Measurements from ENCODE around the gene OSBPL9.

Gene OSBPL9

GRCh38 chr1:51717842-51718241 lies 101.0 kb downstream of the OSBPL9 start:
- TF ChIP-seq GABPA (IDR thresholded peaks at IDR 0.05; ENCODE audit: low read depth) (no peak), REST (IDR thresholded peaks at IDR 0.05; ENCODE audit: insufficient replicate concordance, low read depth) (no peak), SPI1 (IDR thresholded peaks at IDR 0.05; ENCODE audit: borderline replicate concordance, low read depth) (no peak), POLR2AphosphoS5 (IDR thresholded peaks at IDR 0.05; ENCODE audit: low read depth) (no peak)
- TF ChIP-seq, protein P1, sequence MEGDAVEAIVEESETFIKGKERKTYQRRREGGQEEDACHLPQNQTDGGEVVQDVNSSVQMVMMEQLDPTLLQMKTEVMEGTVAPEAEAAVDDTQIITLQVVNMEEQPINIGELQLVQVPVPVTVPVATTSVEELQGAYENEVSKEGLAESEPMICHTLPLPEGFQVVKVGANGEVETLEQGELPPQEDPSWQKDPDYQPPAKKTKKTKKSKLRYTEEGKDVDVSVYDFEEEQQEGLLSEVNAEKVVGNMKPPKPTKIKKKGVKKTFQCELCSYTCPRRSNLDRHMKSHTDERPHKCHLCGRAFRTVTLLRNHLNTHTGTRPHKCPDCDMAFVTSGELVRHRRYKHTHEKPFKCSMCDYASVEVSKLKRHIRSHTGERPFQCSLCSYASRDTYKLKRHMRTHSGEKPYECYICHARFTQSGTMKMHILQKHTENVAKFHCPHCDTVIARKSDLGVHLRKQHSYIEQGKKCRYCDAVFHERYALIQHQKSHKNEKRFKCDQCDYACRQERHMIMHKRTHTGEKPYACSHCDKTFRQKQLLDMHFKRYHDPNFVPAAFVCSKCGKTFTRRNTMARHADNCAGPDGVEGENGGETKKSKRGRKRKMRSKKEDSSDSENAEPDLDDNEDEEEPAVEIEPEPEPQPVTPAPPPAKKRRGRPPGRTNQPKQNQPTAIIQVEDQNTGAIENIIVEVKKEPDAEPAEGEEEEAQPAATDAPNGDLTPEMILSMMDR (IDR thresholded peaks at IDR 0.05; ENCODE audit: insufficient read depth, low read length): no peak
- no peak for DNase-seq (ENCODE audit: low read depth in 1 of 2, low spot score in 1 of 2)
- Histone ChIP-seq H3K27ac (replicated peaks) (no peak overlapping the region), H3K27me3 (ENCODE audit: insufficient read depth, poor library complexity, severe bottlenecking) (no peaks in the 10 kb centered on the region), H3K4me3 (replicated peaks; ENCODE audit: insufficient read depth, low read length) (no peak overlapping the region)

- peak in 1 of 2 experiments; percentile 32 for DNase-seq (ENCODE audit: low read depth in 1 of 2, low spot score in 1 of 2)
- TF ChIP-seq POLR2AphosphoS5 (IDR thresholded peaks at IDR 0.05; ENCODE audit: low read depth) (no peak), SPI1 (IDR thresholded peaks at IDR 0.05; ENCODE audit: borderline replicate concordance, low read depth) (no peak; the same call in 1 of the 2 replicates), REST (IDR thresholded peaks at IDR 0.05; ENCODE audit: insufficient replicate concordance, low read depth) (no peak), GABPA (IDR thresholded peaks at IDR 0.05; ENCODE audit: low read depth) (no peak)
- TF ChIP-seq, protein P1 (IDR thresholded peaks at IDR 0.05; ENCODE audit: insufficient read depth, low read length): no peak
- no peak overlapping the region for H3K27ac ChIP-seq (replicated peaks)
- no peaks in the 10 kb centered on the region for H3K27me3 ChIP-seq (ENCODE audit: insufficient read depth, poor library complexity, severe bottlenecking)
- H3K4me3 ChIP-seq (replicated peaks; ENCODE audit: insufficient read depth, low read length): no peak overlapping the region
Observed at GRCh38 chr1:51719146-51719545, 102.3 kb downstream of the OSBPL9 start.

DNA sequence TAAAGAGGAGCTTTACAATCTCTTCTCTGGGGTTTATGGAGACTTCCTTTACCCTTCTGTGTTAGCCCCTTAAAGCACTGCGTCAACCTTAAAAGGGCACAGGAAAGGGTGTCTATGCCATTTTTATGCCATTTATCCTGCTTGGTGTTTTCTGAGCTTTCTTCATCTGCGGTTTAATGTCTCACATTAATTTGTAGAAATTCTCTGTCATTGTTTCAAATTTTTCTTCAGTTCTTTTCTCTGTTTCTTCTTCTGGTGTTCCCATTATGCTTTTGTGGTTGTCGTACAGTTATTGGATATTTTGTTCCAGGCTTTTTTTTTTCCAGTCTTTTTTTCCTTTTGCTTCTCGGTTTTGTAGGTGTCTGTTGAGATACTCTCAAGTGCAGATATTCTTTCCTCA lies 107.9 kb downstream of the OSBPL9 start:
- Histone ChIP-seq H3K27me3 (ENCODE audit: insufficient read depth, poor library complexity, severe bottlenecking) (no peaks in the 10 kb centered on the region), H3K27ac (replicated peaks) (no peak overlapping the region), H3K4me3 (replicated peaks; ENCODE audit: insufficient read depth, low read length) (no peak overlapping the region)
- no peak for DNase-seq (ENCODE audit: low read depth in 1 of 2, low spot score in 1 of 2)
- TF ChIP-seq POLR2AphosphoS5 (IDR thresholded peaks at IDR 0.05; ENCODE audit: low read depth) (no peak), GABPA (IDR thresholded peaks at IDR 0.05; ENCODE audit: low read depth) (no peak), REST (IDR thresholded peaks at IDR 0.05; ENCODE audit: insufficient replicate concordance, low read depth) (no peak), SPI1 (IDR thresholded peaks at IDR 0.05; ENCODE audit: borderline replicate concordance, low read depth) (no peak)
- TF ChIP-seq, protein P1 (IDR thresholded peaks at IDR 0.05; ENCODE audit: insufficient read depth, low read length): no peak
